HepG2 (cell line): ENCODE data around the gene ZCWPW2. TPM values are rescaled to one million over a fixed set of nuclear protein-coding genes. Genes with fewer than 3 reads are reported as not detected.
A peak's percentile ranks its signal among the peaks of the same experiment; 100 is the strongest.

Experiments used
- BCL3 ChIP-seq: sonication (generic); formaldehyde crosslinking; IDR thresholded peaks from 2 replicates; pipeline ENCODE4 v1.5.1; 2020; ENCODE audit warnings: mild to moderate bottlenecking, missing genetic modification reagents, moderate library complexity
- FOXK1 ChIP-seq: sonication (generic); formaldehyde crosslinking; IDR thresholded peaks from 2 replicates; pipeline ENCODE4 v1.4.0; 2020; ENCODE audit warnings: low read depth, missing genetic modification reagents, borderline replicate concordance
- FOXP4 ChIP-seq: sonication (generic); formaldehyde crosslinking; IDR thresholded peaks from 2 replicates; pipeline ENCODE4 v1.4.0; 2020; ENCODE audit warnings: missing genetic modification reagents
- HNRNPLL ChIP-seq: fragments of 200-400 bp; formaldehyde crosslinking; IDR thresholded peaks from 2 replicates; pipeline ENCODE4 v1.6.1; 2017; ENCODE audit warnings: mild to moderate bottlenecking, low read depth, low read length; ENCODE audit not compliant: poor library complexity, severe bottlenecking
- KLF15 ChIP-seq: sonication (generic); formaldehyde crosslinking; IDR thresholded peaks from 2 replicates; pipeline ENCODE4 v1.8.1; 2023; ENCODE audit warnings: borderline replicate concordance, mild to moderate bottlenecking, inconsistent platforms, missing genetic modification reagents, mixed read lengths
- LRRFIP1 ChIP-seq: sonication (generic); formaldehyde crosslinking; conservative IDR thresholded peaks from 2 replicates; pipeline ENCODE4 v1.4.0; 2020; ENCODE audit warnings: missing genetic modification reagents
- NBN ChIP-seq: fragments of 450-650 bp; conservative IDR thresholded peaks from 2 replicates; pipeline ENCODE4 v1.6.1; 2017
- NFYC ChIP-seq: IDR thresholded peaks from 2 replicates; pipeline ENCODE4 v1.6.1; 2016; ENCODE audit warnings: missing genetic modification reagents, missing compliant biosample characterization
- SAP130 ChIP-seq: IDR thresholded peaks from 2 replicates; pipeline ENCODE4 v1.6.1; 2016; ENCODE audit warnings: low read depth
- SRY ChIP-seq: sonication (generic); formaldehyde crosslinking; IDR thresholded peaks from 2 replicates; pipeline ENCODE4 v1.8.0; 2022; ENCODE audit warnings: mild to moderate bottlenecking, missing genetic modification reagents
- TARDBP ChIP-seq: sonication (generic); formaldehyde crosslinking; IDR thresholded peaks from 2 replicates; pipeline ENCODE4 v1.8.0; 2022; ENCODE audit warnings: mild to moderate bottlenecking, missing genetic modification reagents
- THAP7 ChIP-seq: sonication (generic); formaldehyde crosslinking; IDR thresholded peaks from 2 replicates; pipeline ENCODE4 v1.8.1; 2023; ENCODE audit warnings: mild to moderate bottlenecking, missing genetic modification reagents
- YEATS4 ChIP-seq: sonication (generic); formaldehyde crosslinking; IDR thresholded peaks from 2 replicates; pipeline ENCODE4 v1.4.0; 2020; ENCODE audit warnings: missing genetic modification reagents, borderline replicate concordance
- ZBTB25 ChIP-seq: IDR thresholded peaks from 2 replicates; pipeline ENCODE4 v1.6.1; 2018; ENCODE audit warnings: missing genetic modification reagents
- ZBTB34 ChIP-seq: sonication (generic); formaldehyde crosslinking; IDR thresholded peaks from 2 replicates; pipeline ENCODE4 v1.8.0; 2022; ENCODE audit warnings: mild to moderate bottlenecking, missing genetic modification reagents
- ZBTB8A ChIP-seq: sonication (generic); formaldehyde crosslinking; IDR thresholded peaks from 2 replicates; pipeline ENCODE4 v1.4.0; 2020; ENCODE audit warnings: mild to moderate bottlenecking, low read depth, missing genetic modification reagents, borderline replicate concordance
- ZNF768 ChIP-seq: sonication (generic); formaldehyde crosslinking; IDR thresholded peaks from 2 replicates; pipeline ENCODE4 v1.4.0; 2020; ENCODE audit warnings: missing genetic modification reagents
- ZNF792 ChIP-seq: IDR thresholded peaks from 2 replicates; pipeline ENCODE4 v1.6.1; 2016
- ZSCAN30 ChIP-seq: sonication (generic); formaldehyde crosslinking; IDR thresholded peaks from 2 replicates; pipeline ENCODE4 v1.5.0; 2020; ENCODE audit warnings: mild to moderate bottlenecking, missing genetic modification reagents
- polyA plus RNA-seq, 8 experiments: library from polyadenylated mRNA; depleted of rRNA in 3 of 8; stranded (reverse) in 7 of 8; unstranded in 1 of 8; fragments of >200 nt; fragmentation: Illumina TruSeq in 4 of 8; extraction: Trizol in 4 of 8; gene quantifications; 2 replicates each; pipeline versions ENCODE4 v1.2.1 to v1.2.3, GENCODE V29; 2011 to 2016; ENCODE audit warnings: low read depth in 4 of 8, missing spikeins in 1 of 8, mixed read lengths in 1 of 8; ENCODE audit not compliant: insufficient read depth in 1 of 8
- total RNA-seq, 5 experiments: library from RNA; depleted of rRNA; stranded (reverse); fragments of >200 nt; fragmentation: Illumina TruSeq; extraction: Trizol; gene quantifications; 2 replicates each; pipeline ENCODE4 v1.2.3, GENCODE V29; 2016; ENCODE audit warnings: low read depth in 1 of 5

The ZCWPW2 gene
- total and polyA plus RNA-seq, 2 of the 13 experiments (the other 11 are each of a cell fraction or from before 2014, with no cell fraction given): 0.17 to 0.53 TPM

- TF ChIP-seq ZBTB25 (CRISPR knock-in tag) (peak; percentile 83; the same call in 1 of the 2 replicates), ZBTB34 (CRISPR knock-in tag) (no peak; the same call in 1 of the 2 replicates), SAP130 (CRISPR knock-in tag) (peak; percentile 80), ZNF792 (CRISPR knock-in tag) (peak; percentile 51), SRY (peak; percentile 84; the same call in 1 of the 2 replicates), LRRFIP1 (CRISPR knock-in tag) (no peak), ZBTB8A (0 out of 2 replicates have a peak, but pooled peaks have one; percentile 51), NFYC (CRISPR knock-in tag) (peak; percentile 17; the same call in 1 of the 2 replicates), ZSCAN30 (no peak), BCL3 (CRISPR knock-in tag) (peak; percentile 89; the same call in 1 of the 2 replicates), NBN (no peak), YEATS4 (CRISPR knock-in tag) (peak; percentile 85), THAP7 (peak; percentile 53; the same call in 1 of the 2 replicates), HNRNPLL (peak; percentile 77), FOXK1 (CRISPR knock-in tag) (peak; percentile 80), ZNF768 (CRISPR knock-in tag) (peak; percentile 52; the same call in 1 of the 2 replicates), TARDBP (peak; percentile 61; the same call in 1 of the 2 replicates), FOXP4 (CRISPR knock-in tag) (peak; percentile 58; the same call in 1 of the 2 replicates), KLF15 (peak; percentile 48; the same call in 1 of the 2 replicates)
Measured at GRCh38 chr3:28348629-28349468, at the start of gene ZCWPW2, which contains the start of gene AZI2 (continued).
